Thoracic aorta (tissue), 2 donors: ENCODE results near the gene HTRA2. TPM values are rescaled to one million over a fixed set of nuclear protein-coding genes. Genes with fewer than 3 reads are reported as not detected.

Experiments
- ATAC-seq: fragments of 150-250 bp; one replicate; pipeline ENCODE4 v1.8.0; 2017; ENCODE audit warnings: low read depth; ENCODE audit not compliant: insufficient number of reproducible peaks, low FRiP score
- DNase-seq: peaks from one replicate; pipeline ENCODE4 v3.0.0-alpha.2; 2020; ENCODE audit warnings: low spot score
- H3K27ac ChIP-seq, 2 donors: fragments of 200-600 bp; sonication (generic); 1 replicate in 1 of 2; 2 replicates in 1 of 2; pipeline ENCODE4 v1.5.1; 2016; ENCODE audit warnings: mild to moderate bottlenecking in 2 of 2, moderate library complexity in 2 of 2
- H3K27me3 ChIP-seq: fragments of 200-600 bp; sonication (generic); replicated peaks from 2 replicates; pipeline ENCODE4 v1.6.0; 2016; ENCODE audit warnings: mild to moderate bottlenecking; ENCODE audit not compliant: insufficient read depth
- H3K36me3 ChIP-seq: fragments of 200-600 bp; sonication (generic); one replicate; pipeline ENCODE4 v1.5.1; 2016
- H3K4me1 ChIP-seq, 2 donors: fragments of 200-600 bp; sonication (generic); 1 replicate in 1 of 2; 2 replicates in 1 of 2; pipeline versions ENCODE4 v1.5.1 to v1.6.0; 2016; ENCODE audit warnings: low read depth in 2 of 2, mild to moderate bottlenecking in 1 of 2; ENCODE audit not compliant: control insufficient read depth in 1 of 2
- H3K4me3 ChIP-seq: fragments of 200-600 bp; sonication (generic); 2 replicates; pipeline ENCODE4 v1.5.1; 2016; ENCODE audit warnings: mild to moderate bottlenecking
- H3K9me3 ChIP-seq: fragments of 200-600 bp; sonication (generic); 2 replicates; pipeline ENCODE4 v1.5.1; 2016
- total RNA-seq, 2 donors: library from RNA; depleted of rRNA; stranded (reverse); fragments of >200 nt; gene quantifications; one replicate each; pipeline versions ENCODE4 v1.1.0 to v1.2.3, GENCODE V29; 2016
- TF ChIP-seq, protein P1 (sequence below): fragments of 200-600 bp; sonication (generic); IDR thresholded peaks from one replicate; pipeline ENCODE4 v1.5.1; 2019; ENCODE audit warnings: antibody characterized with exemption

Gene HTRA2
- total RNA-seq, 2 donors from 2014 or later, result 34.9 to 35.6 TPM

DNA sequence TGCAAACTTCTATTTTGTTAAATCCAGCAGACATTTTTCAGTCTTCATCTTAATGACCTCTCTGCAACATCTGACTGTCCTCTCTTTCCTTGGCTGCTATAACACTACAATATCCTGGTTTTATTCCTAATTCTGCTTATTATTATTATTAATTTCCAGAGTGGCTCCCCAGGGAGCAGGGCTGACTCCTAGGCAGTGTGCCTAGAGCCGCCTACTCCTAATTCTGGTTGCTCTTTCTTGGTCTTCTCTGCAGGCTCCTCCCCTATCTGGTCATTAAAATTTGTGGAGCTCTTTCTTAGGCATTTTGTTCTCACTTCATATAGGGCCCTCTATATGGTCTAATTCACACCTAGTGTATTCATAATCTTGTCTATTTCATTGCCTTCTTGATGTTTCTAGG is 13.2 kb downstream of the HTRA2 start:
- DNase-seq (no peak), ATAC-seq (no peak)
- Histone ChIP-seq H3K36me3 (no peaks in the 10 kb centered on the region), H3K4me1 (no peaks in the 10 kb centered on the region), H3K27me3 (no peaks in the 10 kb centered on the region), H3K9me3 (no peaks in the 10 kb centered on the region), H3K27ac (no peak overlapping the region), H3K4me3 (no peak overlapping the region)
- TF ChIP-seq, protein P1, sequence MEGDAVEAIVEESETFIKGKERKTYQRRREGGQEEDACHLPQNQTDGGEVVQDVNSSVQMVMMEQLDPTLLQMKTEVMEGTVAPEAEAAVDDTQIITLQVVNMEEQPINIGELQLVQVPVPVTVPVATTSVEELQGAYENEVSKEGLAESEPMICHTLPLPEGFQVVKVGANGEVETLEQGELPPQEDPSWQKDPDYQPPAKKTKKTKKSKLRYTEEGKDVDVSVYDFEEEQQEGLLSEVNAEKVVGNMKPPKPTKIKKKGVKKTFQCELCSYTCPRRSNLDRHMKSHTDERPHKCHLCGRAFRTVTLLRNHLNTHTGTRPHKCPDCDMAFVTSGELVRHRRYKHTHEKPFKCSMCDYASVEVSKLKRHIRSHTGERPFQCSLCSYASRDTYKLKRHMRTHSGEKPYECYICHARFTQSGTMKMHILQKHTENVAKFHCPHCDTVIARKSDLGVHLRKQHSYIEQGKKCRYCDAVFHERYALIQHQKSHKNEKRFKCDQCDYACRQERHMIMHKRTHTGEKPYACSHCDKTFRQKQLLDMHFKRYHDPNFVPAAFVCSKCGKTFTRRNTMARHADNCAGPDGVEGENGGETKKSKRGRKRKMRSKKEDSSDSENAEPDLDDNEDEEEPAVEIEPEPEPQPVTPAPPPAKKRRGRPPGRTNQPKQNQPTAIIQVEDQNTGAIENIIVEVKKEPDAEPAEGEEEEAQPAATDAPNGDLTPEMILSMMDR, result no peak

DNA sequence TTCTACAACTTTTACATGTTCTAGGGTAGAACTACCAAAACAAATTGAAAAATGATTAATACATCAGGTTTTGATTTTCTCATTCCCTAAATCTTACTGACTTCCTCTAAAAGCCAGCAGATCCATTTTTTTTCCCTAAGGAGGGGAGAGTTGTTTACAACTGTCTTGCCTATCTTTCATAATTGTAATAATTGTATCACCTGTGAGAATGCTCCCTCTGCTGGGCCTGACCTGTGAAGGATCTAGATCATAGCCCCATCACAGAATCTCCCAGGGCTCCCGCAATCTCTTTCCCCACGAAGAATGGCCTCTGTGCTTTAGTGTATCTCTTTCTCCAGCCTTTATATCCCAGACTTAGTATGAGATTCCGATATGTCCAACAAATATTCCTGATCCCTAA is 14.9 kb downstream of the HTRA2 start:
- Histone ChIP-seq H3K9me3 (no peaks in the 10 kb centered on the region), H3K27ac (no peak overlapping the region), H3K27me3 (no peaks in the 10 kb centered on the region), H3K4me1 (peaks cover 6 to 12% of the 10 kb centered on the region in 2 donors), H3K36me3 (no peaks in the 10 kb centered on the region), H3K4me3 (no peak overlapping the region)
- ATAC-seq (no peak), DNase-seq (no peak)
- TF ChIP-seq, protein P1, result no peak

DNA sequence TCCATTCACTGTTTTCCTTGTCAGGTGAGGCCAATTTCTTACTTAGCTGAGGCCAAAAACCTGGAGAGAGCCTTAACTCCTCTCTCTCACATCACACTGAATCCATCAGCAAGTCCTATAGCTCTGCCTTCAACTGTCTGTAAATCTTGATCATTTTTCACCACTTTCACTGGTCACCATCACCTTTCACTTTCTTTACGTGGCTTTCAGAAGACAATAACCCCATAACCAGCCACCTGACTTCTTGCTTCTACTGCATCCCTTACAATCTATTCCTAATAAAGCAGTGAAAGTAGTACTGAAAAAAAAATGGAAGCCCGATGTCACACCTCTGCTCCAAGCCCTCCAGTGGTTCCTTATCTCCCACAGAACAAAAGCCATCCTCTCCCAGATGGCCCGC is 16.3 kb downstream of the HTRA2 start:
- no peaks in the 10 kb centered on the region for H3K27me3 ChIP-seq
- no peak for ATAC-seq
- TF ChIP-seq, protein P1, result no peak
- DNase-seq, result no peak
- no peak overlapping the region for H3K27ac ChIP-seq
- peaks cover 7 to 14% of the 10 kb centered on the region in 2 donors for H3K4me1 ChIP-seq
- no peaks in the 10 kb centered on the region for H3K36me3 ChIP-seq
- no peaks in the 10 kb centered on the region for H3K9me3 ChIP-seq
- no peak overlapping the region for H3K4me3 ChIP-seq

DNA sequence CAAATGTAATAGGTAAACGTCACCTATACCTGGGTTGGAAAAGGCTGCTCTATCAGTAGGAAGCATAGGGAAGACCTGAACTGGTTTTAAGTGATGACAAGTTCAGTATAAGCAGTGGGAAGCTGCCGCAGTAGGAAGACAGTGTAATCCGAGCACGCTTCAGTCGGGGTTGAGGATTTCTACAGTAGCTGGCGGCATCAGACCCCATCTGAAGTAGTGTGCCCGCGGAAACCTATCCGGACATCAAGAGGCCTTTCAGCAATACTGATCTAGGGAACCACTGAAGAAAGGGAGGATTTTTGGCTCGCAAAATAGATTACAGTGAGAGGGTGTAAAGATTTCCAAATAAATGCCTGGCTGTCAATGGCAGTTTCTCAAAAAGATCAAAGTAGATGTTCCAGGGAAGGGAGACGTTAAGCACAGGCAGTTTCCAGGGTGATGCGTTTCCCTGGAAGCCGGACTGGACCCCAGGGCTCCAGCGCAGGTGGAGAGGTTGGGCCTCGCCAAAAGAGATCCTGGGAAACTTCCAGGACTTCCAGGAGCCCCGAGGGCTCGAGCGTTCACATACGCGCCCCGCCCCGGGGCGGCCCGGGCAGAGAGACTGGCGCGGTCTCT is 18.7 kb downstream of the HTRA2 start:
- peak overlapping the region in 1 of 2 donors; percentile 41 for H3K27ac ChIP-seq
- DNase-seq (no peak), ATAC-seq (no peak)
- TF ChIP-seq, protein P1, result no peak
- no peaks in the 10 kb centered on the region for H3K36me3 ChIP-seq
- H3K4me1 ChIP-seq, result peaks cover 7 to 27% of the 10 kb centered on the region in 2 donors
- H3K9me3 ChIP-seq, result no peaks in the 10 kb centered on the region
- H3K4me3 ChIP-seq, result peak overlapping the region; percentile 88
- no peaks in the 10 kb centered on the region for H3K27me3 ChIP-seq

DNA sequence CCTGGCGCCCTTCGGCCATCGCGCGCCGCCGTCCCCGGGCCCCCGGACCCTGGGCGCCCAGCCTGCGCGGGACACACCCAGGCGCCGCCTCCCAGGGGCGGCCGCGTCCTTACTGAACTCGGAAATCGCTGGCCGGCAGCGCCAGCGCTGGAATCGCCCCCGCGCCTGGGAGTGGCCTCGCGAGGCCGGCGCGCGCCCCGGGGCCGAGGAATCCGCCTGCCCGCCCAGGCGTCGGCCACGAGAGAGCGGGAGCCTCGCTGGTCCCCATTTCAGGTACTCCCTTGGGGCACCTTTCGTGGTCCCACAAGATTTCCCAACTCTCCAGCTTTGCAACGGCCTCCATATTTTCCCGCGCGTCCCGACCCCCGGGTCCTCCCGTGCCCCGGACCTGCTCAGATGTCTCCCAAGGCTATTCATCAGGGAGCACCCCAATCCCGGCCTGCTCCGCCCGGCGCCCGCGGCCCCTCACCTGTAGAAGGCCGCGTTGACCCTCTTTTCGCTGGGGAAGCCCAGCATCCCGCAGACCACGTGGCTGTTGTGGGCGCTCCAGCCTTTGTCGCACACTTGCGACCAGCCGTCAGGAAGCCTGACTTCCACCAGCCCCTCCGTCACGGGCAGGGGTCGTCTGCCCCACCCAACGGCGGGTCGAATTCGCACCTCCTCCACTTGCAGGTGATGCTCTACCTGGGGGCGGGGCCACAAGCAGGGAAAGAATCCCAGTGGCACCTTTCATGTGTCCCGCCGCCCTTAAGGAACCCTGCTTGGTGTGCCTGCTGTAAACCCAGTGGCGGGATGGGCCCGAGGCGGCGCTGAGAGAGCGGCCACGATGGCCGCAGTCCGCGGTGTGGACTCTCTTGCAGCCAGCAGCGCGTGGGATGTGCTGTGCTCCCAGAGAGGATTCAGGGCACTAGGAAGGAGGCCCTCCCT is 19.4 kb downstream of the HTRA2 start:
- DNase-seq (no peak), ATAC-seq (no peak)
- H3K27ac ChIP-seq, result peak overlapping the region in 1 of 2 donors; percentile 41
- H3K27me3 ChIP-seq, result no peaks in the 10 kb centered on the region
- TF ChIP-seq, protein P1, result no peak
- no peaks in the 10 kb centered on the region for H3K9me3 ChIP-seq
- peaks cover 7 to 29% of the 10 kb centered on the region in 2 donors for H3K4me1 ChIP-seq
- no peaks in the 10 kb centered on the region for H3K36me3 ChIP-seq
- H3K4me3 ChIP-seq, result peak overlapping the region; percentile 88
